AG04450 (cell line): Measurements from ENCODE around the gene MYLIP. TPM values are rescaled to one million over a fixed set of nuclear protein-coding genes. Genes with fewer than 3 reads are reported as not detected.

Source experiments
- CTCF ChIA-PET: fragments of 300-600, 350-600 bp; formaldehyde crosslinking; extraction: SDS; loops from one replicate; lab custom pipeline; 2022; ENCODE audit warnings: antibody characterized with exemption, inconsistent platforms; lab: Charles Lee
- POLR2A ChIA-PET: fragments of 350-600 bp; formaldehyde crosslinking; extraction: SDS; loops from one replicate; lab custom pipeline; 2021; ENCODE audit warnings: antibody characterized with exemption, inconsistent platforms; lab: Yijun Ruan, JAX
- DNase-seq: peaks from one replicate; pipeline ENCODE4 v3.0.0-alpha.2; 2011; ENCODE audit warnings: low read depth, low spot score
- H3K27ac ChIP-seq: one replicate; pipeline ENCODE4 v1.5.1; 2012; ENCODE audit warnings: low read depth, low read length, control low read depth
- H3K27me3 ChIP-seq: one replicate; pipeline ENCODE4 v1.6.0; 2012; ENCODE audit warnings: low read length; ENCODE audit not compliant: control insufficient read depth, insufficient read depth
- H3K4me3 ChIP-seq: 2 replicates; pipeline ENCODE4 v1.5.1; 2011; ENCODE audit warnings: mild to moderate bottlenecking, low read depth, low read length, control low read depth
- H3K9me3 ChIP-seq: 2 replicates; pipeline ENCODE4 v1.5.1; 2012; ENCODE audit warnings: low read length; ENCODE audit not compliant: control insufficient read depth, insufficient read depth
- CTCF ChIP-seq: IDR thresholded peaks from 2 replicates; pipeline ENCODE4 v1.5.1; 2011; ENCODE audit warnings: low read depth, low read length, control low read depth, inconsistent platforms
- polyA plus RNA-seq: library from polyadenylated mRNA; depleted of rRNA; stranded (reverse); fragments of >200 nt; gene quantifications from 2 replicates; pipeline ENCODE4 v1.2.3, GENCODE V29; 2011

MYLIP gene
- polyA plus RNA-seq, 1 experiment: 4.8 TPM

DNA sequence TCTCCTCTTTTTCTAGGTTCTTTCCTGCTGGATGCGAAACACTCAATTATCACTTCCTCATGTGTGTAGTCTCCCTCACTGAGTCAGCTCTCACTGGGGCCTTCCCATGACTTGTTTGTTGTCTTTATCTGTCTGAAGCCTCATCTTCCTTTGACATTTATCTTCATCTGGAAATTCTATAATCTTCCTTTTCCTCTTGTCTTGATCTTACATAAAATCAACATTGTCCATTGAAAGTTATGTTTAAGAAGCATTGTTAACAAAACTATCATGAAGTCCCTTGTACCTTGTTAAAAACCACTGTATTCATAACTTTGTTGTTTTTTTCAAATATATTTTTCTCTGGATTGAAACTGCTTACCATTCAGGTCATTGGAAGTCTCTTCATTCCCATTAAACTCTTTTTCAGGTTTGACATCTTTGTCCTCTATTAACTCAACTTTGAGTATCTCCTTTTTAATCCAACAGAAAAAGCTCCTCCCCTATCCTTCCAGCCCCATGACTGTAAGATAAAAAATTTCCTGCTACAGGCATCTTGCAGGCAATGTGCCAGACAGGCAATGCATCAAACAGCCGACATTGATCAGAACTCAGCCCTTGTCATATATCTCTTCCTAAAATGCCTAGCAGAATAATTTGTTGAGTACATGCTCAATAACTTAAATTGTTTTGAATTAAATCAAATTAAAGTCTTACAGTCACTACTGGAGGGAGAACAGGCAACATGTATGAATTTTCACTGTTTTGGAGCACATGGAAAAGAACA is 34.8 kb downstream of the MYLIP start:
- DNase-seq: no peak

DNA sequence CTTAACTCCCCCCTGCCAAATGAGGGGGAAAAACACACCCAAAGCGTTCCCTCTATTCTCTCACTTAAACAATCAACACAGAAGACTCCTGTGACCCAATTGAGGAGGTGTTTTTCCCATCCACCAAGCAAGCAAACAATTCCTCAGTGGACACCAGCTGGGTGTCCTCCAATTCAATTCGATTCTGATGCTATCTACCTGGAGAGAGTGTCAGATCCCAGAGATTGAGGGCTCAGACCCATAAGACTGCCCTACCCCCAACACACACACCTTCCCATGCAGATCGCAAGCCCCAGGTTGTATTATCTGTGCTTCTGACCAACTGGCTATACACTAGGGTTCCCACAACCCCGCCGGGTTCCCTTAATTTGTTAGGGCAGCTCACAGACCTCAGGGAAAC is 36.8 kb downstream of the MYLIP start:
- DNase-seq: no peak
- TF ChIP-seq CTCF: no peak
- Histone ChIP-seq H3K9me3 (no peaks in the 10 kb centered on the region), H3K4me3 (no peak overlapping the region), H3K27ac (no peak overlapping the region), H3K27me3 (peaks cover 33% of the 10 kb centered on the region)
- ChIA-PET CTCF (interaction anchor here (1.1 to 2.6 kb wide), 3 partner anchors 18 to 474 kb away, joined by 6 to 13 read pairs (median 11); no protein-coding TSS in a partner anchor), POLR2A (no interaction called here)

More for the DNA sequence above, 34.8 kb downstream of the MYLIP start:
- ChIA-PET POLR2A (no interaction called here), CTCF (interaction anchor here (0.9 to 2.6 kb wide), 2 partner anchors 20 to 472 kb away, joined by 3 to 9 read pairs; no protein-coding TSS in a partner anchor)
- Histone ChIP-seq H3K4me3 (no peak overlapping the region), H3K27me3 (peaks cover 33% of the 10 kb centered on the region), H3K27ac (no peak overlapping the region), H3K9me3 (no peaks in the 10 kb centered on the region)
- no peak for TF ChIP-seq CTCF

GRCh38 chr6:16166871-16167608 is 38.2 kb downstream of the MYLIP start:
- no peak for TF ChIP-seq CTCF
- Histone ChIP-seq H3K4me3 (no peak overlapping the region), H3K9me3 (no peaks in the 10 kb centered on the region), H3K27ac (no peak overlapping the region), H3K27me3 (peaks cover 34% of the 10 kb centered on the region)
- DNase-seq: no peak
- POLR2A ChIA-PET: no interaction called here
- CTCF ChIA-PET: interaction anchor here (0.5 to 2.6 kb wide), 4 partner anchors 11 to 475 kb away, joined by 3 to 13 read pairs (median 7); no protein-coding TSS in a partner anchor

DNA sequence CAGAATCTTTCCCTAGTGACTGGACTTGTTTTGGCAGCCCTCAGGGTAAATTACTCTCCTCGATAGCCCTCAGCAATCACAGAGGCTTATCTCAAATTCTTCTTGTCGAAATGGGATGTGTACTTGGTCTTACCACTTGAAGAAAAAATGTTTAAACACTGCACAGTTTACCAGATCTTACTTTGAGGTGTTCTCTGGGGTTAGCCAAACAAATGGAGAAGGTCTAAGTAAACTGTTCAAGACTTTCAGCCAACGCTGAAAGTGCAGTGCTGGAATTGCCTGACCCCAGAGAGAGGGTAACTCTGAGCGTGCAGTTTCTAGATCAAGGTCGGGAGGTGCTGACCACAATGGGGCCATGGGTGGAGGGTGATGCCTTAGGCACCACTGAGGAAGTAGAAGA is 39.2 kb downstream of the MYLIP start:
- no peak for DNase-seq
- CTCF ChIA-PET: interaction anchor here (0.6 to 1.8 kb wide), 3 partner anchors 40 to 475 kb away, joined by 3 to 7 read pairs (median 3); no protein-coding TSS in a partner anchor
- TF ChIP-seq CTCF: no peak

DNA sequence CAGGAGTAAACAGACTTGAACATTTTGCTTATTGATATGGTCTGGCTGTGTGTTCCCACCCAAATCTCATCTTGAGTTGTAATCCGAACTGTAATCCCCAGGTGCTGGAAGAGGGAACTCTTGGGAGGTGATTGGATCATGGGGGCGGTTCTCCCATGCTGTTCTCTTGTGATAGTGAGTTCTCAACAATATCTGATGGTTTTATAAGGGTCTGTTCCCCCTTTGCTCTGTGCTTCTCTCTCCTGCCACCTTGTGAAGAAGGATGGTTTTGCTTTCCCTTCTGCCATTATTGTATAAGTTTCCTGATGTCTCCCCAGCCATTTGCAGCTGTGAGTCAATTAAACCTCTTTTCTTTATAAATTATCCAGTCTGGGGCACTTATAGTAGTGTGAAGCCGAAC is 40.0 kb downstream of the MYLIP start:
- POLR2A ChIA-PET: no interaction called here
- TF ChIP-seq CTCF: peak; percentile 73
- no peak for DNase-seq

More for the DNA sequence above, 39.2 kb downstream of the MYLIP start:
- POLR2A ChIA-PET: no interaction called here
- H3K27ac ChIP-seq: no peak overlapping the region
- H3K4me3 ChIP-seq: no peak overlapping the region
- peaks cover 34% of the 10 kb centered on the region for H3K27me3 ChIP-seq
- H3K9me3 ChIP-seq: no peaks in the 10 kb centered on the region

More for the DNA sequence above, 40.0 kb downstream of the MYLIP start:
- Histone ChIP-seq H3K27ac (no peak overlapping the region), H3K4me3 (no peak overlapping the region), H3K27me3 (peaks cover 34% of the 10 kb centered on the region), H3K9me3 (no peaks in the 10 kb centered on the region)
- CTCF ChIA-PET: interaction anchor here (0.6 to 2.2 kb wide), 8 partner anchors 14 to 476 kb away, joined by 3 to 14 read pairs (median 4); no protein-coding TSS in a partner anchor
